Measurements from ENCODE around the gene MMRN2. TPM values are rescaled to one million over a fixed set of nuclear protein-coding genes. Genes with fewer than 3 reads are reported as not detected.

Gene MMRN2
- total RNA-seq, 1 experiment from 2014 or later, result 2.4 TPM

- Mint-ChIP-seq H3K27me3 (ENCODE audit: low read depth) (peaks cover 53% of the 10 kb centered on the region), H3K9me3 (no peaks in the 10 kb centered on the region), H3K36me3 (no peaks in the 10 kb centered on the region), H3K4me3 (peak overlapping the region; percentile 7; the same call in 1 of the 2 replicates), H3K27ac (no peak overlapping the region), H3K4me1 (peaks cover 38% of the 10 kb centered on the region)
- TF ChIP-seq, protein P1, sequence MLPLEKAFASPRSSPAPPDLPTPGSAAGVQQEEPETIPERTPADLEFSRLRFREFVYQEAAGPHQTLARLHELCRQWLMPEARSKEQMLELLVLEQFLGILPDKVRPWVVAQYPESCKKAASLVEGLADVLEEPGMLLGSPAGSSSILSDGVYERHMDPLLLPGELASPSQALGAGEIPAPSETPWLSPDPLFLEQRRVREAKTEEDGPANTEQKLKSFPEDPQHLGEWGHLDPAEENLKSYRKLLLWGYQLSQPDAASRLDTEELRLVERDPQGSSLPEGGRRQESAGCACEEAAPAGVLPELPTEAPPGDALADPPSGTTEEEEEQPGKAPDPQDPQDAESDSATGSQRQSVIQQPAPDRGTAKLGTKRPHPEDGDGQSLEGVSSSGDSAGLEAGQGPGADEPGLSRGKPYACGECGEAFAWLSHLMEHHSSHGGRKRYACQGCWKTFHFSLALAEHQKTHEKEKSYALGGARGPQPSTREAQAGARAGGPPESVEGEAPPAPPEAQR (CRISPR knock-in tag; IDR thresholded peaks at IDR 0.05), result no peak
- no peak for TF ChIP-seq USF2 (CRISPR knock-in tag; IDR thresholded peaks at IDR 0.05)
- TF ChIP-seq ZNF232 (CRISPR knock-in tag; IDR thresholded peaks at IDR 0.05), result no peak
- TF ChIP-seq, protein P2, sequence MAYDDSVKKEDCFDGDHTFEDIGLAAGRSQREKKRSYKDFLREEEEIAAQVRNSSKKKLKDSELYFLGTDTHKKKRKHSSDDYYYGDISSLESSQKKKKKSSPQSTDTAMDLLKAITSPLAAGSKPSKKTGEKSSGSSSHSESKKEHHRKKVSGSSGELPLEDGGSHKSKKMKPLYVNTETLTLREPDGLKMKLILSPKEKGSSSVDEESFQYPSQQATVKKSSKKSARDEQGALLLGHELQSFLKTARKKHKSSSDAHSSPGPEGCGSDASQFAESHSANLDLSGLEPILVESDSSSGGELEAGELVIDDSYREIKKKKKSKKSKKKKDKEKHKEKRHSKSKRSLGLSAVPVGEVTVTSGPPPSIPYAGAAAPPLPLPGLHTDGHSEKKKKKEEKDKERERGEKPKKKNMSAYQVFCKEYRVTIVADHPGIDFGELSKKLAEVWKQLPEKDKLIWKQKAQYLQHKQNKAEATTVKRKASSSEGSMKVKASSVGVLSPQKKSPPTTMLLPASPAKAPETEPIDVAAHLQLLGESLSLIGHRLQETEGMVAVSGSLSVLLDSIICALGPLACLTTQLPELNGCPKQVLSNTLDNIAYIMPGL (CRISPR knock-in tag; IDR thresholded peaks at IDR 0.05), result no peak
- no peak for TF ChIP-seq SP1 (CRISPR knock-in tag; conservative IDR thresholded peaks at IDR 0.05)
- no peak for TF ChIP-seq NFYB (CRISPR knock-in tag; conservative IDR thresholded peaks at IDR 0.05; ENCODE audit: low read depth)
- no peak for TF ChIP-seq FOXP1 (CRISPR knock-in tag; IDR thresholded peaks at IDR 0.05; ENCODE audit: borderline replicate concordance)
- TF ChIP-seq RORB (CRISPR knock-in tag; IDR thresholded peaks at IDR 0.05), result no peak
- no peak for TF ChIP-seq CREM (CRISPR knock-in tag; IDR thresholded peaks at IDR 0.05)
- TF ChIP-seq, protein P3, sequence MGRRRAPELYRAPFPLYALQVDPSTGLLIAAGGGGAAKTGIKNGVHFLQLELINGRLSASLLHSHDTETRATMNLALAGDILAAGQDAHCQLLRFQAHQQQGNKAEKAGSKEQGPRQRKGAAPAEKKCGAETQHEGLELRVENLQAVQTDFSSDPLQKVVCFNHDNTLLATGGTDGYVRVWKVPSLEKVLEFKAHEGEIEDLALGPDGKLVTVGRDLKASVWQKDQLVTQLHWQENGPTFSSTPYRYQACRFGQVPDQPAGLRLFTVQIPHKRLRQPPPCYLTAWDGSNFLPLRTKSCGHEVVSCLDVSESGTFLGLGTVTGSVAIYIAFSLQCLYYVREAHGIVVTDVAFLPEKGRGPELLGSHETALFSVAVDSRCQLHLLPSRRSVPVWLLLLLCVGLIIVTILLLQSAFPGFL (CRISPR knock-in tag; IDR thresholded peaks at IDR 0.05; ENCODE audit: borderline replicate concordance), result no peak
- TF ChIP-seq ZMAT4 (CRISPR knock-in tag; IDR thresholded peaks at IDR 0.05), result no peak
- TF ChIP-seq, protein P4, sequence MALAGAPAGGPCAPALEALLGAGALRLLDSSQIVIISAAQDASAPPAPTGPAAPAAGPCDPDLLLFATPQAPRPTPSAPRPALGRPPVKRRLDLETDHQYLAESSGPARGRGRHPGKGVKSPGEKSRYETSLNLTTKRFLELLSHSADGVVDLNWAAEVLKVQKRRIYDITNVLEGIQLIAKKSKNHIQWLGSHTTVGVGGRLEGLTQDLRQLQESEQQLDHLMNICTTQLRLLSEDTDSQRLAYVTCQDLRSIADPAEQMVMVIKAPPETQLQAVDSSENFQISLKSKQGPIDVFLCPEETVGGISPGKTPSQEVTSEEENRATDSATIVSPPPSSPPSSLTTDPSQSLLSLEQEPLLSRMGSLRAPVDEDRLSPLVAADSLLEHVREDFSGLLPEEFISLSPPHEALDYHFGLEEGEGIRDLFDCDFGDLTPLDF (CRISPR knock-in tag; IDR thresholded peaks at IDR 0.05), result no peak
- CTCF ChIA-PET, result no interaction called here
- POLR2A ChIA-PET, result no interaction called here
- ATAC-seq, result no peak
- peak; percentile 17 for DNase-seq (ENCODE audit: low spot score)
Observed at GRCh38 chr10:86972613-86973380, 15.4 kb upstream of the MMRN2 start.

DNA sequence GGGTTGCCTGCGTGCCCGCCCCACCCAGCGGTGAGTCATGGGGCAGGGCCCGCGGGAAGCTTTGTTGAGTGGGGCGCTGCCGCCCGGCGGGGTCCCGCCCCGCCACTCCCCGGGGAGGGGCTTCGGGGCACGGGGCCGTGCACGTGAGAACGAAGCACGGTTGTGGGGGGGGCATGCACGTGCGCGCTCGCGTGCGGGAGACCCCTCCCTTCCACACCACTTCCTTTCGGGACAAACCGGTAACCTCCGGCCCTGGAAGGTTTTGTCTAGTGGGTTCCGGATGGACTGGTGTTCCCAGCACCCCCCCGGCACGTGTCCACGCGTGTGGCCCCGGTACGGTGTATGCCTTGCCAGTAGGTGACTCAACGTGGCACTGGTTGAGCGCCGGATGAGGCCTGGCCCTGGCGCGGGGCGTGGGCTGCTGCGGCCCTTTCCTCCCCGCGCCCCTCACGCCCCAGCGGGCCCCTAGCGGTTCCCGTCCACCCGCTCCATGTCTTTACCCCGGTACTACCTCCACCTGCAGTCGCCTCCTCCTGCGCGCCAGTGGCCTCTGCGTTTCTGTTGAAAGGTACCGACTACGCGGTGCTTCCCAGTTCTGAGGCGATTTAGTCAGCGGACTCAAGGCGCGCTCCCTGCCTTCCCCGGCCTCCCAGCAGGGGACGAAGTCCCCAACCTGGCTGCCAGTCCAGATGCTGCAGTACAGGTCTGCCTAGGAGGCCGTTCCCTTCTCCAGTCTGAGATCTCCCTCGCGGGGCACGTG lies 14.0 kb upstream of the MMRN2 start:
- ChIA-PET POLR2A (interaction anchor here (1.0 kb wide), 1 partner anchor 16 kb away, joined by 3 read pairs; no protein-coding TSS in a partner anchor), CTCF (interaction anchor here (1.2 to 13.7 kb wide), 3 partner anchors 11 to 29 kb away, joined by 8 to 462 read pairs (median 85); partner anchors contain the start of gene MMRN2)
- ATAC-seq (peak; percentile 20), DNase-seq (ENCODE audit: low spot score) (peak; percentile 66)
- Mint-ChIP-seq H3K4me3 (peak overlapping the region; percentile 82), H3K9me3 (no peaks in the 10 kb centered on the region), H3K27me3 (ENCODE audit: low read depth) (peaks cover 58% of the 10 kb centered on the region), H3K4me1 (peaks cover 48% of the 10 kb centered on the region), H3K27ac (0 out of 2 replicates have a peak overlapping the region, but pooled peaks have one; percentile 65), H3K36me3 (no peaks in the 10 kb centered on the region)
- no peak for TF ChIP-seq NFYB (CRISPR knock-in tag; conservative IDR thresholded peaks at IDR 0.05; ENCODE audit: low read depth)
- no peak for TF ChIP-seq ZNF532 (CRISPR knock-in tag; IDR thresholded peaks at IDR 0.05; ENCODE audit: borderline replicate concordance)
- TF ChIP-seq, protein P5, sequence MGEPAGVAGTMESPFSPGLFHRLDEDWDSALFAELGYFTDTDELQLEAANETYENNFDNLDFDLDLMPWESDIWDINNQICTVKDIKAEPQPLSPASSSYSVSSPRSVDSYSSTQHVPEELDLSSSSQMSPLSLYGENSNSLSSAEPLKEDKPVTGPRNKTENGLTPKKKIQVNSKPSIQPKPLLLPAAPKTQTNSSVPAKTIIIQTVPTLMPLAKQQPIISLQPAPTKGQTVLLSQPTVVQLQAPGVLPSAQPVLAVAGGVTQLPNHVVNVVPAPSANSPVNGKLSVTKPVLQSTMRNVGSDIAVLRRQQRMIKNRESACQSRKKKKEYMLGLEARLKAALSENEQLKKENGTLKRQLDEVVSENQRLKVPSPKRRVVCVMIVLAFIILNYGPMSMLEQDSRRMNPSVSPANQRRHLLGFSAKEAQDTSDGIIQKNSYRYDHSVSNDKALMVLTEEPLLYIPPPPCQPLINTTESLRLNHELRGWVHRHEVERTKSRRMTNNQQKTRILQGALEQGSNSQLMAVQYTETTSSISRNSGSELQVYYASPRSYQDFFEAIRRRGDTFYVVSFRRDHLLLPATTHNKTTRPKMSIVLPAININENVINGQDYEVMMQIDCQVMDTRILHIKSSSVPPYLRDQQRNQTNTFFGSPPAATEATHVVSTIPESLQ (CRISPR knock-in tag; IDR thresholded peaks at IDR 0.05), result no peak
- peak; percentile 90 for TF ChIP-seq MAX (CRISPR knock-in tag; IDR thresholded peaks at IDR 0.05)
- TF ChIP-seq ZBTB43 (CRISPR knock-in tag; IDR thresholded peaks at IDR 0.05), result 0 out of 2 replicates have a peak, but pooled peaks have one; percentile 51
